Inflammatory macrophage (primary cell): Measurements from ENCODE around the gene GALT.
A peak's percentile ranks its signal among the peaks of the same experiment; 100 is the strongest.
"Not testable (repeated sequence)": the region's sequence is repeated elsewhere in the genome, so short reads cannot be mapped to it uniquely, and the experiment has no call there.

ENCODE experiments used
- DNase-seq, 2 donors: peaks; one replicate each; pipeline ENCODE4 v3.0.0-alpha.2; 2020 to 2022

Gene GALT

DNA sequence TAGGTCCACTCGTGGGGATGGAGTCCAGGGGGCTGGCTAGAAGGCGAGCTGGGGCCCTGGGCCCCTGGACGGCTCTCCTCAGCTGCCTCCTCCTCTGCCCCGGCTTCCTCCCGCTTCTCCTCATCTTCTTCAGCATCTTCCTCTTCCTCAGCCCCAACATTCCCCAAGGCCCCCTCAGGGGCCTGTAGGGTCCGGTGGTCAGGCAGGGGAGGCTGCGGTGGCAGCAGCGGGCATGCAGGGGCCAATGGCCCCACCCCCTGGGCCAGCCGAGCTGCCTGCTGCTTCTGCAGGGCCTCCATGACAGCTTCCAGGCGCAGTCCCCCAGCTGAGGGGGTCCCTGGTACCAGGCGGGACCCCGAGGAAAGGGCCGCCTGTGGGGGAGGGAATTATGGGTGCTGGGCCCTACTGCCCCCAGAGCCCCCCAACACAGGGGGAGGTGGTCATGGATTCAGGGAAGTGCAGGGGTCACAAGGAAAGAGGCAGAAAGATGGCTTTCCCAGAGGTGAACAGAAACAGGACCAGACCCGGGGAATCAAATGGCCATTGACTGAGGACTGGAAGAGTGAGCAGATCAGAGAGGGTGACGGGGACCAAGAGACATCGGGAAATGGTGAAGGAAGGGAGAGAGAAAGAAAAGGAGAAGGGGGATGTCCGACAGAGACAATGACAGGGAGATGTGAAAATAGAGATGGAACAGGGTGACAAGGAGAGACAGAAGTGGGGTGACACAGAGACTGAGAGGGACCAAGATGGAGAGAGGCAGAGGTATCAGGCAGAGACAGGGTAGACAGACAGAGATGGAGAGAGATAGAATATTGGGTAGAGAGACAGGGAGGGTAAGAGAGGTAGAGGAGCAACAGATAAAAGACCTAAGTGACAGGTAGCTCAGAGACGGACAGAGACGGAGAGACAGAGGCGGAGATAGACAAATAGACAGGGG, 18.5 kb upstream of the GALT start:
- DNase-seq, result no peak

DNA sequence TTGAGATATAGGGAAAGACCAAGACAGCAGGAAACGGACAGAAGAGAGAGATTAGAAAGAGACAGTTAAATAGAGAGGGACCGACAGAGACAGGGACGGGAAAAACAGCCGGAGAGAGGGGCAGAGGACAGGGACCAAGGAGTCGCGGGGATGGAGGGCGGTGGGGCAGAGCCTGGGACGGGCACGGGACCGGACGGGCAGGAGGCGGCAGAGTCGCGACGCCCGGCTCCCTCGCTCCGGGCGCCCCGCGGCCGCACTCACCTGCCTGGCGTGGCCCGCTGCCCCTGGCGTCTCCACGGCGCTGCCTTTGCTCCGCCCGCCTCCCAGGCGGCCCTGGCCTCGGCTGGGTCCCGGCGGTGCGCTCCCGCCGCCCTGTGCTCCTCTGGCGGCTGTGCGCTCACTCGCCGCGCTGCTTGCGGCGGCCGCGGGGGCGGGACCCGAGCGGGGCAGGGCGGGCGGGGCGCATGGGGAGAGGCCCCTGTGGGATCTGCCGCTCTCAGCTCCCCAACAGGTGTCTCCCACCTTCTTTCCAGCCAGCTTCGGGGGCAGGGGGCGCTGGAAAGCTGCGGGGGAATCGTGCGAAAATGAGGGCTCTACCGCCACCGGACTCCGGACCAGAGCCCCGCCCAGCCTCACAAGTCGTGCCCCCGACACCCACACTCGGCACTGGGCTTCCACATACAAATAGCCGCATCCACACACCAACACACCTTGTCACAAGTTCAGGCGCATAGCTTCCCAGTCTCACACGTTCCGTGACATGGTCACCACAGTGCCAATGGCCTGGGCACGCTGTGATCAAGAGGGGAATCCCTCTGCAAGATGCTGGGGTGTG, 17.6 kb upstream of the GALT start, which contains the start of gene ARID3C:
TSS of gene ARID3C (minus strand) at position 411 of the 835 bp plus-strand sequence. CDS start 1,052 bp downstream, outside the sequence.
- no peak for DNase-seq

DNA sequence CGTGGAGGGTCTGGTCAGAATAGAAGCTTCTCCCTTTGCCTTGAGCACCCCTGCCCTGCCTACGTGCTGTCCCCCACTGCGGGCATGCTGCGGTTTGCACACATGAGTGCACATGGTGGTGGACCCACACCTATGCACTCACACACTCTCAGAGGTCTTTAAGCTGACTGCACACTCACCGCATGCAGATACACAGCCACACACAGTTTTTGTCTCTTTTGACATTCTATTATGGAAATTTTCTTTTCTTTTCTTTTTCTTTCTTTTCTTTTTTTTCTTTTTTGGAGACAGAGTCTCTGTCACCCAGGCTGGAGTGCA, 17.0 kb upstream of the GALT start:
- no peak for DNase-seq

DNA sequence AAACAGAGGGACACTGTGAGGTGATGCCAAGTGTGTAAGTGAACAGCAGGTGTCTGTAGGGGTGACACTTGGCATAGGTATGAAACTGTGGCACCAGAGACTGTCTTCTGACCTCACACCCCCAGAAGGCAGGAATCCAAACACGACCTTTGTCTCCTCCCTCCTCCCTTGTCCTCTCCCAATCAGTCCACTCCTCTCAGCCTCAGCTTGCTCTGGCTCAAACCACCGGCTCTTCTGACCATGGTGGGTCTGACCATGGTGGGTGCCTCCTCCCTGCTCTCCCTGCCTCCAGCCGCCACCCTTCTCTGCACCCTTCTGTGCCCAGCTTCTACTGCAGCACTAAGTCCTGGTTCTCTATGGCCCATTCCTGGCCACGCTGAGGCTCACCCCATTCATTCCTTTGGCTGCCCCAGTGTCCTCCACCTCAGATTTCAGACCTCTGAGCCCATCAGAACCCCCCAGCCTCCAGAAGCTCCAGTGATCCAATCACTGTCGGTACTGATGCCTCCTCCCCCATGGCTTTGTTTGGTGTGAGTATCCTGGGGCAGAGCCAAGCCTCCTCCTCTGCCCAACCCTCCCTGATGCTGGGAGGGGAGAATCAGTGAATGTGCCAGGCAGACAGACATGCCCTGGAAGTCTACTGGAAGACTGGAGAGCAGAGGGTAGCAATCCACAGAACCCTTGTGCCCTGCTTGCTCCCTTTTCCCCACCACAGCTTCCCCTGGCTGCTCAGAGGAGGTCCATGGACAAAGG, 15.9 kb upstream of the GALT start:
- DNase-seq, result no peak

DNA sequence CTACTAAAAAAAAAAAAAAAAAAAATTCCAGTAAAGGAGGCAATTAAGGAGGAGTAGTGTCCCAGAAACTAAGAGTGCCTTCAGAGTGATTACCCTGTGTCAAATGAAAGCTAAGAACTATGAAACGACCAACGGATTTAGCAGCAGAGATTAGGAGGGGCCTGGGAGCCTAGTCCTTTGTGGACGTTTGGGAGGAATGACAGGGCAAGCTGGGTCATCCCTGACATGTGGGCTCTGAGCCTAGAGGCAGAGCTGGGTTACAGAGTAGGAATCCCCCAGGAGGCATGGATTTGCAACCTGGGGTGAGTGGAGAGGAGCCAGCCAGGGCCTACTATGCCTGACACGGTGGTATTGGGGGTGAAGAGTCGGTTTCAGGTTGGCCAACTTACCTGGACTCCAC, 13.3 kb upstream of the GALT start:
- DNase-seq, result no peak

DNA sequence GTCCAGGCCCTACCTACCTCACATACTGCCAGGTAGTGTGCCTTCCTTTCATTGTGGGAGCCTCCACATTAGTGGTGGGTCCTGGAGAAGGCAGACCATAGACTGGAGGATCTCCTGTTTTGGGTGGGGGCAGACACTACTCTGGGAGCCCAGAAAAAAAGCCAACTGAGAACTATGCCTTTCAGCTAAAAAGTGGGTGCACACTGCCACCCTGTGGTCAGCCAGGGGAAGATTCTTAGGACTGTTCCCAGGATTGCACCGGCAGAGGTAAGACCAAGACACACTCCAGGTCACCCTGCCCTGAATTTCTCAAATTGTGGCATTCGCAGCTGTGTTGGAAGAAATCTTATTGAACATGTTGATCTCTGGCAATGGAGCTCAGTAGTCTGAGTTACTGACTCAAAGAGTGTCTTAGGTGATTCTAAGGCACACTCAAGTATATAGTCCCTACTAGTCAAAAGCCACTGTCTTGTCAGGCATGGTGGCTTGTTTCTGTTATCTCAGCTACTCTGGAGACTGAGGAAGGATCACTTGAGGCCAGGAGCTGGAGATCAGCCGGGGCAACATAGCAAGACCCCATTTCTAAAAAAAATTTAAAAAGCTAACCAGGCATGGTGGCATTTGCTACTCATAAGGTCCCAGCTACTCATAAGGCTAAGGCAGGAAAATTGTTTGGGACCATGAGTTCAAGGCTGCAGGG, 12.5 kb upstream of the GALT start:
- DNase-seq, result peak; percentile 59 to 72

DNA sequence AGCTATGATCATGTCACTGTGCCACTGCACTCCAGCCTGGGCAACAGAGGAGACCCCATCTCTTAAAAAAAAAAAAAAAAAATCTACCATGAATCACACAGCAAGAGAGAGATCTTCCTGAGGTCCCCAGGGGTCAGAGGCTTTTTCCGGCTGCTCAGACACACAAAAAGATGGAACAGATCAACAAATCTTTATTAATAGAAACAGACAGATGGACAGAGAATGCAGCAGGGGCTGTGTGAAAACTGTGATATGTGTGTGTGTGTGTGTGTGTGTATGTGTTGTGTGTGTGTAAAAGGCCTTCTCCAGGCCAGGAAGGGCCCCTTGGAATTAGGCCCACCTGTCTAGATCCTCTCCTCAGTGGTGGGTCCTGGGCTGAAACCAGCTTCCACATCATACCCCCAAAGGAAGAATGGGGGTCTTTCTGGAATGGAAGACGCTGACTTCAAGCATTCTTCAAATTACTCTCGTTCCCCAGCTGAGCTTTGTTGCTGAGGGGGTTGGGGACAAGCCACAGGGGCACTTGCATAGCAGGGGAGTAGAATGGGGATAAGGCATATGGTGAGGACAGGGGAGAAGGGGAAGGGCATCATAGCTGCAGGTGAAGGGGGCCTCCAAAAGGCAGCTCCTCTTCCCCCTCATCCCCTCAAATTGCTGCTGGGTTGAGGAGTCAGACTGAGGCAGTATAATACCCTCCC, 11.8 kb upstream of the GALT start:
- DNase-seq, result no peak

DNA sequence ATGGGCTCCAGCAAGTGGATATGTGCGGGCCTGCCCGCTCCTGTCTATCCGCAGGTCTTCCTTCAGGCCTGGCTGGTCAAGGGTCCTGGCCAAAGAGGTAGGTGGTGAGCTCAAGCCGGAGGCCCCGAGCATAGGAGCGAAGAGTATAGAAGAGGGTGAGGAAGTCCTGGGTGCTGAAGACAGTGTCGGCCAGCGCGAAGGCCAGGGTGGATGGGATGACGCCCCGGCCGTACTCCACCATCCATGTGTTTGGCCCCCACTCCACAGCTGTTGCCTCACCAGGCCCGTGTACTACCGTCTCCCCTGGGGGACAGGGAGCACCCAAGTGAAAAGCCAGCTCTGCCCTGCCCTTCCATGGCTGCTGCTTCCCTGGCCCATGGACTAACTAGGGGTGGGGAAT, 10.9 kb upstream of the GALT start:
- no peak for DNase-seq

DNA sequence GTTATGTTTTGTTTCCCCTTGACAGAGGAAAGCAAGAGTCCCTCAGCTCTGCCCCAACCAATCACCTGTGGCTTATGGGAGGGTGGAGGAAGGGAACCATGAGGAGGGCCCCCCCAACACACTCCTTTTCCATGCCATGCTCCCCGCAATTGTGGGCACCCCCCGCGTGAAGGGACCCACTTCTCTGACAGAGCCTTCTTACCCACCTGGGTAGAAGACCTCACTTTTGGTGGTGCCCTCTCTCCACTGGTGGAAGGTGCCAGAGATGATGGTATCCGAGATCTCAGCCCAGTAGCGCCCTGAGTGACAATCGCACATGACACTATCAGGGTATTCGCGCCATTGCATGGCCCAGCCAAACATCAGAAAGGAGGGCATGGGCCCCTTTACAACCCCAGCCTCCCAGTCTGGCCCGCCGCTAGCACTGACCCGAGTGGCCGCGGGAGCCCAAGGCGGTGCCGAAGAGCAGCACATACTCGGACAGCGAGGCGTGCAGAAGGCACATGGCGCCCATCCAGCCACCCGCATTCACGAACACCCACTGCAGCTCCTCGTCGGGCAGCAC, 9.6 kb upstream of the GALT start:
- peak in 1 of 2 donors; percentile 42 for DNase-seq

DNA sequence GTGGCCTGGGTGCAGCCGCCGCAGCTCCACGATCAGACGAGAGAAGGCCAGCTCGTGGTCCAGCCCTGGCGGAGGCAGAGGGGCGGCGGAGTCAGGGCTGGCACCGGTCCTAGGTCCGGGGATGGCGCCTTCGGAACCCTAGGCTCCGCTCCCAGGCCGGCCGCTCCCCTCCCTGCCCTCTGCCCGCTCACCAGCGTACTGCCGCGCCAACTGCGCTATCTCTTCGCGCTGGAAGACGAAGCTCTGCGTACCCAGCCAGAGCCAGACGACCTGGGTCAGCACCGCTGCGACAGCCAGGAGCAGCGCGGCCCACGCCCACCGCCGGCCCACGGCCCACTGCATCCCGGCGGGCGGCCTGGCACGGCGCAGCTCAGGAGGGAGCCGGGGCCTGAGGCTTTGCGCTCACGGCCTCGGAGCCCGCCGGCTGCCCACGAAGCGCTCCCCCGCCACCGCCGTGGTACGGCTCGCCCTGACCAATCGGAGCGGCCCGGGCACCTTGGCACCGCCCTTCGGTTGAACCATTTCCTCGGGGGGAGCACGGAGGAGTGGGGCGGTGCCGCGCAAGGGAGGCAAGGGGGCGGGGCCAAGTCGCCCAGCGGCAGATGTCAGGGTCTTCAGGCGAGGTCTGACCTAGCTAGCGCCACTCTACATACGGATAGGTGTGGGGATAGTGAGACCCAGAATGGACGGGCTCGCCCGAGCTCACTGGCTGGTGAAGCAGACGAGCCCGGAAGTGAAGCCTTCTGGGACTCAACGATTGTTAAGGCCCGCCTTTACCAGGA, 8.9 kb upstream of the GALT start, which contains the start of gene SIGMAR1:
TSS of gene SIGMAR1 (minus strand) at position 432 of the 782 bp plus-strand sequence. CDS start at position 342, 90 bp downstream.
- DNase-seq, result peak; percentile 92 to 94

DNA sequence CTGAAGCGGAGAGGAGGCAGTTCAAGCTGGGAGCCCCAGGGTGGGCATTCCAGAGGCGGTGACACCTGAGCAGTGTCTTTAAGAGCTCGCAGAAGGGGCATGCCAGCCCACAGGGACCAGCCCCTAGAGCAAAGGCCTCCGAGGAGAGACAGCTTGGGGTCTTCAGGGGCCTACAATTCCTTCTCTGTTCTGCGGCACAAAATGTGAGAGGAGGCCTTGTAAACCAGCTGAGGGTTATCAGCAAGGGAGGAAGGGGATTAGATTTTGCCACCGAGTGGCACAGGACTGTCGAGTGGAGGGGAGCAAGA, 8.4 kb upstream of the GALT start:
- no peak for DNase-seq

DNA sequence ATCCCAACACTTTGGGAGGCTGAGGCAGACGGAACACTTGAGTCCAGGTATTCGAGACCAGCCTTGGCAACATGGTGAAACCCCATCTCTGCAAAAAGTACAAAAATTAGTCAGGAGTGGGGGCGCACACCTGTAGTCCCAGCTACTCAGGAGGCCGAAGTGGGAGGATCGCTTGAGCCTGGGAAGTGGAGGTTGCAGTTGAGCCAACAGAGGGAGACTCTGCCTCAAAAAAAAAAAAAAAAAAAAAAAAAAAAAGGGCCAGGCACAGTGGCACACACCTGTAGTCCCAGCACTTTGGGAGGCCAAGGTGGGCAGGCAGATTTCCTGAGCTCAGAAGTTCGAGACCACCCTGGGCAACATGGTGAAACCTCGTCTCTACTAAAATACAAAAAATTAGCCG, 7.2 kb upstream of the GALT start:
- DNase-seq, result not testable (repeated sequence)

DNA sequence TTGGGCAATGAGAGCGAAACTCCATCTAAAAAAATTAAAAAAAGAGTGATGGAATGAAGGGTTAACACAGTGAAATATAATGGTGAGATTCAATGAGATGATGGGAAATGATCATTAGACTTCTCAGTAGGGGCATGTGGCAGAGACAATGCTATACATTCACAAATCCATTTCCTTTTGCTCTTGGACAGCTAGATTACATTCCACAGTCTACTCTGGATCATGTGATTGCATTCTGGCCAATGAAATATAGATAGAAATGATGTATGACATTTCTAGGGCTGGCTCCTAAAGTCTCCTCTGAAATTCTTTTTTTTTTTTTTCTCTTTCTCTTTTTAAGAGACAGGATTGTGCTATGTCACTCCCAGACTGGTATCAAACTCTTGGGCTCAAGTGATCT, 3.8 kb upstream of the GALT start:
- no peak for DNase-seq

DNA sequence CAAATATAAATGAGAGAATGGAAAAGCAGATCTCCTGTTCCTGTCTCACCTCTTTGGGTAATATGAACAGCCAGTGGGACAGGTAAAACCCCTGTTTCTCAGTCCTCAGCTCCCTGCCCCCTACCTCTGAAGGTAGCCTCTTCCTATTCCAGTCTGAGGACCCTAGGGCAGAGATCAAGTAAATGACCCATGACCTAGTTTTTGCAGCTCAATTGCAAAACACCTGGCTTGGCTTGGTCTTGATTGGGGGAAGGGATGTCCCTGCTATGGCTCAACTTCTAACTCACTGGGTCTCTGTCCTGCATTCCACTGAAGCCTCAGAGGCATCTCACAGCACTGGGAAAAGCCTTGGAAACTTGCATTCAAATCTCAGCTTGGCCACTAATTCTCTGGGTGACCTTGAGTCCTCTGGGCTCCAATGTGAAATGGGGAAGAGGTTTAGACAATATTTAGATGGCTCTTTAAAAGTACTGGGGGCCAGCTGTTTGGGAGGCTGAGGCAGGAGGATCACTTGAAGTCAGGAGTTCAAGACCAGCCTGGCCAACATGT, 1.6 kb upstream of the GALT start:
- DNase-seq, result no peak

DNA sequence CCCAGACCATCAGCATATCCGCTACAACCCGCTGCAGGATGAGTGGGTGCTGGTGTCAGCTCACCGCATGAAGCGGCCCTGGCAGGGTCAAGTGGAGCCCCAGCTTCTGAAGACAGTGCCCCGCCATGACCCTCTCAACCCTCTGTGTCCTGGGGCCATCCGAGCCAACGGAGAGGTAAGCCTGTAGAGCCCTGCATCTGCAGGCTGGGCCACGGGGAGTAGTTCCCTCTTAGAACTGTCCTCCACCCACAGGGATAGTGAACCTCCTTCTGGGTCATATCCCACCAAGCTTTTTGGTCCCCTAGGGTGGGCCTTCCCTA, 569 bp downstream of the GALT start:
- DNase-seq, result no peak

DNA sequence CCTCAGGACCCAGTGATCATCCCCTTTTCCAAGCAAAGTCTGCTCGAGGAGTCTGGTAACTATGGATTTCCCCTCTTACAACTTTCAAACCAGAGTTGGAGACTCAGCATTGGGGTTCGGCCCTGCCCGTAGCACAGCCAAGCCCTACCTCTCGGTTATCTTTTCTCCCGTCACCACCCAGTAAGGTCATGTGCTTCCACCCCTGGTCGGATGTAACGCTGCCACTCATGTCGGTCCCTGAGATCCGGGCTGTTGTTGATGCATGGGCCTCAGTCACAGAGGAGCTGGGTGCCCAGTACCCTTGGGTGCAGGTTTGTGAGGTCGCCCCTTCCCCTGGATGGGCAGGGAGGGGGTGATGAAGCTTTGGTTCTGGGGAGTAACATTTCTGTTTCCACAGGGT, 1.2 kb downstream of the GALT start:
- DNase-seq, result no peak

DNA sequence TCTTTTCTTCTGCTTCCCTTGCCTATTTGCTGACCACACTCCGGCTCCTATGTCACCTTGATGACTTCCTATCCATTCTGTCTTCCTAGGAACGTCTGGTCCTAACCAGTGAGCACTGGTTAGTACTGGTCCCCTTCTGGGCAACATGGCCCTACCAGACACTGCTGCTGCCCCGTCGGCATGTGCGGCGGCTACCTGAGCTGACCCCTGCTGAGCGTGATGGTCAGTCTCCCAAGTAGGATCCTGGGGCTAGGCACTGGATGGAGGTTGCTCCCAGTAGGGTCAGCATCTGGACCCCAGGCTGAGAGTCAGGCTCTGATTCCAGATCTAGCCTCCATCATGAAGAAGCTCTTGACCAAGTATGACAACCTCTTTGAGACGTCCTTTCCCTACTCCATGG, 2.2 kb downstream of the GALT start:
- DNase-seq, result no peak

DNA sequence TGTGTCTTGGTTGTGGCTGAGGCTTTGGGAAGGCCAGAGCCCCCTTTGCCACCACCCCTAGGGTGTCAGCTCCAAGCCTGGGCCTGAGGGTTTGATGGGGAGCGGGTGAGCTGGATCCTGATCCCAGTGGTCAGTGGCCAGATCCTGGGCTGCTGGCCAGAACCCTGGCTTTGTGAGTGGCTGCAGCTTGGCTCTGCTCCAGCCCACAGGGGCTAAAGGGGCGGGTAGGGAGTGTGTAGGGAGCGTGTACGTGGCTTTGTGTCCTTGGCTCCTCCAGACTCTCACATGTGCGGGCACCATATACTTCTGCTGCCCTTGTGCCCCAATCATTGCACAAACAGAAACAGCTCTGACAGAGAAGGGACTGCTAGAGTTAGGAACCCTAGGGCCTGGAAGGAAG, 4.3 kb downstream of the GALT start:
- DNase-seq, result no peak

DNA sequence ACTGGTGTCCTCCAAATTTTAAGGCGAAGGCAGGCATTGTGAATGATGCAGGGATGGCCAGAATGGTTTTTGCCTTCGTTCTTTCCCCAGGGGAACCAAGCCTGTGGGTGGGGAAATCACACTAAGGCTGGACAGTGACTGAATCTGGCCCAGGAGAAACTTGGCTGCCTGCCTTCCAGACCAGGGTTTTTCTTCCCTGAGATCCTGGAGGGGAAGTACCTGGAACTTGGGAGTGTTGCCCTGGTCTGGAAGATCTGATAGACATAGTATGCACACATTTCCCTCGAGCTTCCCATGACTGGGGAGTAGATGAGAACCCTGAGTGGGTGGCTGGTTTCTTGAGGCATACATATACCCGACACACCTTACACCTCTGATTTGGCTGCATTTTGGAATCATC, 4.8 kb downstream of the GALT start:
- no peak for DNase-seq

DNA sequence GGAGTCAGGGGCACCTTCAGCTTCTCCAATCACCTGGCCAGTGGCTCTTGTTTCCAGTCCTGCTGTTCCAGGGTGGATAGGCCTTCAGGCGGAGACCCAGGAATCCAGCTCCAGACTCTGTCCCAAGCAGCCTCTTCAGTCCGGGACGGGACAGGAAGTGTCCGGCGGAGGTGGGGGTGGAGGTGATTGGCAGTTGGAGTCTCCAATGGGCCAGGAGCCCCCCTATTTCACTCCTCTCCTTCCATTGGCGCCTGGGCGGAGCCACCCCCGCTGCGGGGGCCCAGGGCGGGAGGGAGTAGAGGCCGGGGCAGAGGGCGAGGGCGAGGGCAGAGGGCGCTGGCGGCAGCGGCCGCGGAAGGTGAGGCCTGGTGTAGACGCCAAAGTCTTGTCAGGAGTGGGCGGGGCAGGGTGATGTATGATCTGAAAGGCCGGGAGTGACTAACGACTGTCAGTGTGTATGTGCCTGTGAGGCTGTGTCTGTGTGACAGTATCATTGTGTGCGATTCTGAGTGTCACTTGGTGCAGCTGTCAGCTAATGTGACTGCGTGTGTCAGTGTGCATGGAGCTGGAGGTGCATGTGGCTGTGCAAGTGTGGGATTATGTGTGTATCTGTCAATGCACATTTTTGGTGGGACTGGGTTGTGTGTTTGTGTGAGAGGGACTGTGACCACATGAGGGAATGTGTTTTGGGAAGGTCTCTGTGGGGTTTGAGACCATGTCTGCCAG, 5.6 kb downstream of the GALT start, which contains the start of gene IL11RA:
TSS of gene IL11RA (plus strand) at position 310 of the 726 bp plus-strand sequence. CDS start 3,033 bp downstream, outside the sequence.
- peak; percentile 38 to 65 for DNase-seq
